Measurements from ENCODE around the gene AGTPBP1.
A peak's percentile ranks its signal among the peaks of the same experiment; 100 is the strongest.

The AGTPBP1 gene

DNA sequence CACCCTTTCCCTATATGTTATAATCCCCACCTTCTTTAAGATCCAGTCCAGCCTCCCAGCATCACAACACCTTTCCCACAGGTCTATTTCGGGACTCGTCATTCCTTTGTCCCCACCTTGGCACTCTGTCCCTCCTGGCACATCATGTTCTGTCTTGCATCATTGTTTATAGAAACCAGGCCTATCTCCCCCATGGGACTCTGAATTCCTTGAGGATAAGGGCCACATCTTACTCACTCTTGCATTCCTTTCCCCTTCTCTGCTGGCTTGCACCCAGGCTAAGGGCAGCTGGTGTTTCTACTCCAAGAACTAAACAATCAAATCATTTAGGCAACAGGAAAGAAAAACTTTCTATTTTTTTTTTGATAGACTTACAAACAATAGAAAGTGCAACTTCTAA lies 205.7 kb downstream of the AGTPBP1 start:
- peak; percentile 86 for DNase-seq

DNA sequence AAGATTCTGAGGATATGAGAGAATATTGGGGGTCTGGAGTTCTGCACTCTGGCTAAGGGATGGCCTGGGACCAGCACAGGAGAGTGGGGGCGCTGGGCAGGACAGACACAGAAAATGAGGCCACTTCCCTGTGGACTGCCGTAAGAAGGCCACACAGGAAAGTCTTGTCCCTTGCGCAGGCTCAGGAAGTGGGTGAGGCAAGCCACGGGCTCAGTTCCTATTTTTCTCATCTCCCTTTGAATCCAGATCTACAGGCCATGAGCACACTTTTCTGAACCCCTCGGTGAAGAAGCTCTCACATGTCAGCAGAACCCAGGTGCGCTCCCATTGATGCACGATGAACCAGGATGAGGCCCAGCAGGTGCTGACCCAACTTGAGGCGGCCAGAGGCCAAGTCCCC lies 207.4 kb downstream of the AGTPBP1 start:
- no peak for DNase-seq

DNA sequence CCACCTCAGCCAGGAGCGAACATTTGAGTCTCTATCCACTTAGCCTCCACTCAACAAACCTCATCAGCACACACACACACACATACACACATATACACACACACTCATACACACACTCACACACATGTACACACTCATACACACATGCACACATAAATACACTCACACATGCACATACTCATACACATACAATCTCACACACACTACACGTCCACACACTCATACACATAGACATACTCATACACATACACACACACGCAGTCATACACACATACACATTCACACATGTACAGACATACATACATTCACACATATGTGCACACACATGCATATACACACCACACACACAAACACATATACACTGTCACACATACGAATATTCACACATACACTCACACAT lies 208.2 kb downstream of the AGTPBP1 start:
- DNase-seq = no peak

DNA sequence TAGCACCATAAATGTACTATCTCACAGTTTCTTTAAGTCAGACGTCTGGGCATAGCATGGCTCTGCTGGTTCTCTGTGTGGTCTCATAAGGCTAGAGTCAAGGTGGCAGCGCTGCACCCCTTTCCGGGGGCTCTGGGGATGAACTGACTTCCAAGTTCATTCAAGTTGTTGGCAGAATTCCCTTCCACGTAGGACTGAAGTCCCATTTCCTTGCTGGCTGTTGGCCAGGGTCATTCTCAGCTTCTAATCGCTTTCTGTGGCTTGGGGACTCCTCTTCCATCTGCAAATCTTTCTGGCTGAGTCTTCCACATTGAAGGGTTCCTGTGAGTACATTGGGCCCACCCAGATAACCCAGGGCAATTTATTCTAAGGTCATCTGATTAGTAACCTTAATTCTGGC lies 211.0 kb downstream of the AGTPBP1 start:
- no peak for DNase-seq

DNA sequence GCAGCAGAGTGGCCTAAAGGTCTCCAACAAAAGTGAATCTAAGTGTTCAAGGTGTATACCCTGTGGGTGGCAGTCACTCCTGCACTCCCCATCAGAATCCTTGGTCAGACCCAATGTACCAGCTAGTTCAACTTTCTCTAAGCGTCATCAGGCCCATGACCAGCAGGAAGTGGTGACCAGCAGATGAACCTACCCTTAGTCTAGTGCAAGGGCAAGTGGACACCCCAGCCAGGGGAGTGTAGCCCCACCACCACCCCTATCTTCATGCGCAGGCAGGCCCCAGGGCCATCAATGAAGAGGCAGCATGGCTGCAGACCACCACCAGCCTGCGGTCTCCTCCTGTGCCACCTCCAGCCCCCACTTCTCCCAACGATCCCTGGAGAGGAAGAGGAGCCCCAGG lies 213.1 kb downstream of the AGTPBP1 start:
- no peak for DNase-seq

DNA sequence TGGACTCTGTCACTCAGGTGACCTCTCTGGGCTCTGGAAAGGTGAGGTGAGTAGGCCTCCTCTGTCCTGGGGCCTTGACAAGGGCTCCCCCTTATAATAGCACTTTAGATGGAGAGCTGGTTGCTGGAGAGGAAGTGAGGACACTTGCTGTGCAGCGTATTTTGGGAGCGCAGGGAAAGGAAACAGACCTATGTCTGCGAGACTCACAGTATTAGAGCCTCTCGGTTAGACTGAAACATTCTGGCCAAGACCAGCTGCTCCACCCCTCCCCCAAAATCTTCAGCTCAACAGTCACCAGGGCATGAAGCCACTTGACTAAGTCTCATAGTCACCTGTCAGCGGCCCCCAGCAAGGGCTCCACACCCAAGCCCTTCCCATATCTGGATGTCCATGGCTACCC lies 213.6 kb downstream of the AGTPBP1 start:
- no peak for DNase-seq

DNA sequence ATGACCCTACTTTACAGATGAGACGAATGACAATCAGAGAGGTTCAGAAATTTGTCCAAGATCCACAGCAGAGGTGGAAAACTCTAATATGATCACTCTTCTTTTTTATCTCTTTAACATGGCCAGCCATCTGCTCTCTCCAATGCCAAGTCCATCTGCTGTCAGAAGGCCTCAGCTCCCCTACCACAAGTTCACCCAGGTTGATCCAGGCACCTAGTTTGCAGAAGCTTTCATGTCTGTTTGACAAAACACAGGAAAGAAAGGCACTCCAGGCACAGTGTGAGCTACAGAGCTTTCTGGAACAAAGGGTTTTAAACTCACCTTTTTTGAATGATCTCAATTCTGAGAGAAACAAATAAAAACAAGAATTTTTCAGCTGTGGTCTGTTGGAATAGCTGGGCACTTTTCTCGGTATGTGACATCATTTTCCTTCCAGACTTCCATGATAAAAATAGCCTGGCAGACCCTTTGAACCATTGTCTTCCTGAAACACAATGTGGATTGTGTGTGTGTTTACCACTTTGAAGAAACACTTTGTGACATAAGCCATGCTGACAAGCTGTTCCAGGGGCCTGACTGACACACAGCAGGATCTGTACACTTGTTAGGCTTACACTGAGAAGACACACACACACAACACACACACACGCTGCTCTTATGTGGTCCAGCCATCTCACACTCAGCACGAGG lies 214.3 kb downstream of the AGTPBP1 start:
- DNase-seq = no peak

DNA sequence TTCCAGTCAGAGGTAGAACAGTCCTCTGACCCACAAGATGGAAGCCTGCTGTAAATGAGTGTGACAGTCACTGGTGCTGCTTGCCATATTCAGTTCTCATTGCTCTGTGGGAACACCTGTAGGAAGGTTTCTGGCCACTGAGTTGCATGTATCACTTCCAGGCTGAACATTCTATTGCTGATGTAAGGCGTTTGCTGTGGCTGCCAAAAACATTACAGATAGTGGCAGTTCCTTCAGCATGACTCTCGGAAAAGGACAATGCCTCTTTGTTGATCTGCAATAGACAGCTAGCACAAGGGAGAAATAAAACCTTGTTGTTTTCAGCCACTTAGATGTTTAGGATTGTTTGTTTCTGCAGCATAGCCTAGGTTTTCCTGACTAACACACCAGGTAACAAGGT lies 217.2 kb downstream of the AGTPBP1 start:
- DNase-seq = no peak

DNA sequence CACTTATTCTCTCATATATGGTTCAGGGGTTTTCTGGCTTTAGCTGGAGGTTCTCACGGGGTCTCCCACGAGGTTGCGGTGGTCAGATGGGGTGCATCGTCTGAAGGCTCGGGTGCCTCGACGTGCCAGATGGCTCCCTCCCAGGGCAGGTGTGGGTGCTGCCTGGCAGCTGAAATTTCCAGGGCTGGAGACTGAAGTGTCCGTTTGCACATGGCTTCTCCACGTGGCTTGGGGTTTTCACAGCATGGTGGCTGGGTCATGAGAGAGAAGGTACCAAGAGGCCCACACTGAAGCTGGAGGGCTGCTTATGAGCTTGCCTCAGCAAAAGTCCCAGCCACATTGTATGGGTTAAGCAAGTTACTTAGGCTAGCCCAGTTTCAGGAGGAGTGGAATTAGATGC lies 218.6 kb downstream of the AGTPBP1 start:
- DNase-seq = no peak

DNA sequence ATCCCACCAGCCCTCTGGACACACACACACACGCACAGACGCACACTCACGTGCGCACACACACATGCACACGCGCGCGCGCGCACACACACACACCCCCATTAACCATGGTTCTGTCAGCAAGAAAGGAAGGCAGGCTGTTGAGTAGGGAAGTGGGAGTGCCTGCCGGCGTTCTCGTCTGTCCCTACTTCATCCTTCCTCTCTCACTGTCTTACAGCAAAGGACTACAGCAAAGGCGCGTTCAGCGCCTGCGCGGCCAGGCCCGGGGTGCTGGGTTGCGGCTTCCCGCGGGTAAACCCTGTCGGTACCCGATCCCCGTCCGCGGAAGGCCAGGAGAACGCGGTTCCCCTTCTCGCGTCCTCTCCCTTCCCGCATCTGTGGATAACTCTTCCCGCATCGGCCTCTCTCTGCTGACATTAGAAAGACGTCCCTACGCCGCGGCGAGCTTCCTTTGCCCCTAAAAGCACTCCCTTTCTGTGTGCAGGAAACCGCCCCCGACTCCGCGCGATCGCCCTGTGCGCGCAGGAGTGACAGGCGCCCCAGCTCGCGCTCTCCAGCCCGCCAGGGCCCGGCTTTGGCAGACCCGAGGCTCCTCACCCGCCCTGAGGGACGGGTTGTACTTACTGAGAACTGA lies 219.2 kb downstream of the AGTPBP1 start:
- DNase-seq = peak; percentile 51

DNA sequence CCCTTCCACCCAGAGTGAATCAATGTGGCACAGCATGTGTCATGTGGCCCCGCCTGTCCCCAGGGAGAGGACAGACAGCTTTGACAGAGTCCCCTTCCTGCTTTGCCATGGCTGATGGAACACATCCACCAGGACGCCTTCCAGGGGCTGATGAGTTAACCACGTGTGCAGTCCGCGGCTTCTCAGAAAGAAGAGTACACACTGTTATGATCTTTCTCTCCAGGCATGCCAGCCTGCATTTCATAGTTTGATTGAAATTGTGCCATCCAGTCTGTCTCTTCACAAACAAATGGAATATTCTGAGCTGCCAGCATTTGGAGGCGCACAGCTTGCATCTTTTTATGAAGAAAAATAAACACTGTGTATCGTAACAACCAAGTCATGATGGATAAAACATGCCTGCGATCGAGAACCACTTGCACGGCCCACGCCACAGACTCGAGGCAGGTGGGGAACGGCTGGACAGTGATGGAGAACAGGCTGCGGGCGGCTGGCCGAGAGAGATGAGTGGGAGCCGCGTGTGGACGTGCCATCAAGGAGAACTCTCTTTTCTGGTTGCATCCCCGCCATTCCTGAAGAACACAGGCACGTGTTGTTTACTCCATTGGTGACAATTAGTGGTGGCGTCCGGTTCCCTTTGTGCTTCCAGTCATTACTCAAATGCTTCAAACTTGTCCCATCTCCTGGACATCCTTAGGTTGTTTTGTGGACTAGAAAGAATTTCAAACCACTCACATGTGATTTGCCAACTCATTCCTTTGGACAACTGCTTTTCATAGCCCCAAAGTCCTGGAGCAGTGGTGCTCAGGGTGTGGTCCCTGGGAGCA lies 220.2 kb downstream of the AGTPBP1 start:
- peak; percentile 34 for DNase-seq

DNA sequence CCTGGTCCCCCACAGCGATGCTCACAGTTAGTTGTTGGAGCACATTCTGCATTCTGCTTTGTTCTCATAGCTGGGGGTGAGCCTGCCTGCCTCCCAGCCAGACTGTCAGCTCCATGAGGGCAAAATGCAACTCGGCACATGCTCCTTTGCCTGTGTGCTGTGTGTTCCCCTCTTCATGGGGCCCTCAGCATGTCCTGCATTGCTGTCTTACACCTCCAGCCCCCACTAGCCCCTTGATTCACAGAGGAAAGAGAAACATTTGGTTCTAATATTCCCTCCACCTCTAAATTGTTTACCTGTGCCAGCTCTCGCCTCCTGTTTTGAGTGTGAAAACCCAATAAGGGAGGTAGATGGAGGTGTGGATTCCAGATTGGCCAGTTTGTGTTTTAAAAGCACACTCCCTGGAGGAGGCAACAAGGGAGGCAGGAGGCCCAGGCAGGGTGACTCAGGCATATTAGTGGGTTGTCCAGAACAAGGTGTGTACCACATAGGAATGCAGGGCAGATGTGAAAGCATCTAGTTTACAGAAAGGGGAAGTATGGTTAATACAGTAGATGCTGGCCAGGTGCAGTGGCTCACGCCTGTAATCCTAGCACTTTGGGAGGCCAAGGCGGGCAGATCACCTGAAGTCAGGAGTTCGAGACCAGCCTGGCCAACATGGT lies 224.6 kb downstream of the AGTPBP1 start:
- DNase-seq = no peak

DNA sequence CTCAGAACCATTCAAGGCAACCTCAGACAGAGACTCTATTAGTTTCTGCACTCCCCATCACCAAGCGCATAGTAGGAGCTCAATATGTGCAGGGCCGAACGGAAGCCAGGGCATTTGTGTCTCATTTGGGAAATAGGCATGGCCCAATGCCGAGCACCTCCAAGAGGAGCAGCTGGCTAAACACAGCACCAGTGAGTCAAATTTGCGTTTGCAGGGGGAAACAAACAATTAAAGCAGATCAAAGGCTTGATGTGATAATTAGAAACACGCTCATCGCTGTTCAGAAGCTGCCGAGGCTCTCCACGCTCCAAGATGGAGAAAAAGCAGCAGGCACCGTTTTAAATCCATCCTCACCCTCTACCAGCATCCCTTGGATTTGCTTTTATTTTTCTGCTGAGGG lies 225.3 kb downstream of the AGTPBP1 start:
- no peak for DNase-seq

DNA sequence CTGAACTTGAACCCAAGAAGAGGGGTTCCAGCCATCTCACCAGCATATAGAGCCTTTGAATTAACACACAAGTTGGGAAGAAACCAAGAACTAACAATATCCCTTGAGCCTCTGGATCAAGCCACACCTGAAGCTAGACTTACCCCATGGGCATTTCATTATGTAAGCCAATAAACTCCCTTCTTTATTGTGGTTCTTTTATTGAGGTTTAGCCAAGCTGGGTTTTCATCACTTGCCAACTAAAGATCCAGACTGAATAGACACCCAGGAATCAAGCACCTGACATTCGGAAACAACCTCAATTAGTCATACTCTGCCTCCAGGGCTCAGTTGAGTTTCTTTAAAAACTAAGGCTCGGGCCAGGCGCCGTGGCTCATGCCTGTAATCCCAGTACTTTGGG lies 226.7 kb downstream of the AGTPBP1 start:
- DNase-seq = no peak

DNA sequence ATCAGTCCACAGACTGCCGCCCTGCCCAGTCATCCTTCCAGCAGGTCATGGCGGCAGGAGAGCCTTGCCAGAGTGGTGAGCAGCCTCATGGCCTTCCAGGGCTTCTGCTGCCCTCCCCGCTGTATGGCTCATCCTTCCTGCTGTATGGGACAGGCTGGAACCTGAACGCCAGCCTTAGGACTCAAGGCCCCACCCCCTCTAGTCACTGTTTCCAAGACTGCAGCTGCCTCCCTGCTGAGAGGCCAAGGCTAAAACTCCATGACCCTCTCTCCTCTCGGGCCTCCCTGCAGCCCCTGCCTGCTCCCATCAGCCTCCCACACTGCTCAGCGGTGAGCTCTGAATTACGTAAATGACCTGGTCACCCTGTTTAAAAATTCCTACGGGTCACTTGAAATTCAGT lies 227.5 kb downstream of the AGTPBP1 start:
- no peak for DNase-seq

DNA sequence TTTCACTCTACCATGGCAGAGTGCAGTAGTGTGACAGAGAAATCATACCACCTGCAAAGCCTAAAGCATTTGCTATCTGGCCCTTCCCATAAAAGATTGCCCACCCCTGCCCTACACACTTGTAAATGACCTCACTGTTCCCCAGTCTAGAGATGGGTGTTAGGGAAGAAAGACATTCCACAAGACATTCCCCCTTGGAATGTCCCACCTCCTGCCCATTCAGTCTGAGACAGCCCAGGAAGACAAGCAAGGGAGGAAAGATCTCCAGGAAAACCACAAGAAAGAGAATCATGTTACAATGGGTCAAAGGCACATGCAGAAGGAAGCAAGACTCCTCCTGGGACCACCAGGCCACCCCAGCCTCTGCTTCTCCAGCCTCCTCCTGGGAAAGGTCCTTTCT lies 230.0 kb downstream of the AGTPBP1 start:
- DNase-seq = no peak

DNA sequence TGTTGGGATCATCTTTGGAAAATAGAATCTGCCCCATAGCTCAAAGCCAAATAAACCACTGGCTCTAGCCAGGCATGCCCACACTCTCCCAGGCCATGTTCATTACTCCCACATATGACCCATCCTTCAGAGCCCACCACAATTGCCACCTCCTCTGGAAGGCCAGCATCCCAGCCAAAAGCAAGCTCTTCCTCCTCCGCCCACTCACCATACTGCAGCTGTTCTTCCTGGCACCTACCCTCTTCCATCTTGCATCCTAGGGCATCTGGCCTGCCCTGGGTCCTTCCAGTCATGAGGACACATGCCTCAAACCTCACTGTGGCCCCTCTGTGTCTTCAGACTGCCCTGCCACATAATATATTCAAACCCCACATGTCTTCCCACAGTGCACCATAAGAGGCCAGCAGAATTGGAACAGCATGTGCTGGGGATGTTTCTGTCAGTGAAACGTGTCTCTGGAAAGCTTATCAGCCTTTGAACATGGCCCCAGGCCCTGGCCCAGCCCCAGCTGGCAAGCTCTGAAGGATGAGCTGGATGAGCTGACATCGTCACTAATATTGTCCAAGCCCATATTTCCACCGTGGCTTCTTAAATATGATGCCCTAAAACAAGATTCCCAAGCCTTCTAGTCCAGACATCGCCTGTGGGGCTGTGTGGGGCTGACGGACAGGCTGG lies 230.8 kb downstream of the AGTPBP1 start:
- no peak for DNase-seq

DNA sequence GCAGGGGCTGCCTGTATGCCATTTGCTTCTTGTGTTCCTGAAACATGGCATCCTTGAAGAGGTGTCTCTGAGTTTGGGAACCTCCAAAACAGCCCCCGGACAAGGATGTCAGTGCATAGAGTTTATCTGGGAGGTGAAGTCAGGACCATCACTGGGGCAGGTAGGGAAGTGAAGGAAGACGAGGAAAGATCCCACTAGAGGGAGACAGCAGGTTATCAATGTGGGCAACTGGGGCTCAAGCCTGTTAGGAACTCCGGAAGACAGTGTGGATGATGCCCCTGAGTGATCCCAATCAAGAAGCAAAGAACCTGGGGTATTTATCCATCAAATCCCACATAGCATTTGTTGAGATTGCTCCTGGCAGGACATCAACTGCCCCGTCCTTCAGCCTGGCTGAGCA lies 233.1 kb downstream of the AGTPBP1 start:
- DNase-seq = no peak

DNA sequence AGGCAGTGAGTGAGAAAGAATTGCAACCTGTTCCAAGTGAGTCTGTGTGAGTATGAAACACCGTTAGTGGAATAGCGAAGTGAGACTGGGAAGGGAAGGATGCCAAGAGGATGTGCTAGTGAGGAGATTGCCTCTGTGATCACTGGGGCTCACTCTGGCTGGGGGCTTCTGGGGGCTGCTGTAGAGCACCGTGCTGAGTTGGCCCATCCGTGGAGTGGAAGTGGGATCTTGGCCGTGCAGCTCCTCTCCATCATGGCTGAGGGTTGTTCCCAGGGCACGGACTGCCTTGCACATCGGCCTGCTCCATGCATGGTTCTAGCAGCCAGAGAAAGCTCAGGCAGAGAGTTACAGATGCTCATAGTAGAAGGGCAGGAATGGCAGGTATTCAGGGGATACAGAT lies 236.1 kb downstream of the AGTPBP1 start:
- no peak for DNase-seq

DNA sequence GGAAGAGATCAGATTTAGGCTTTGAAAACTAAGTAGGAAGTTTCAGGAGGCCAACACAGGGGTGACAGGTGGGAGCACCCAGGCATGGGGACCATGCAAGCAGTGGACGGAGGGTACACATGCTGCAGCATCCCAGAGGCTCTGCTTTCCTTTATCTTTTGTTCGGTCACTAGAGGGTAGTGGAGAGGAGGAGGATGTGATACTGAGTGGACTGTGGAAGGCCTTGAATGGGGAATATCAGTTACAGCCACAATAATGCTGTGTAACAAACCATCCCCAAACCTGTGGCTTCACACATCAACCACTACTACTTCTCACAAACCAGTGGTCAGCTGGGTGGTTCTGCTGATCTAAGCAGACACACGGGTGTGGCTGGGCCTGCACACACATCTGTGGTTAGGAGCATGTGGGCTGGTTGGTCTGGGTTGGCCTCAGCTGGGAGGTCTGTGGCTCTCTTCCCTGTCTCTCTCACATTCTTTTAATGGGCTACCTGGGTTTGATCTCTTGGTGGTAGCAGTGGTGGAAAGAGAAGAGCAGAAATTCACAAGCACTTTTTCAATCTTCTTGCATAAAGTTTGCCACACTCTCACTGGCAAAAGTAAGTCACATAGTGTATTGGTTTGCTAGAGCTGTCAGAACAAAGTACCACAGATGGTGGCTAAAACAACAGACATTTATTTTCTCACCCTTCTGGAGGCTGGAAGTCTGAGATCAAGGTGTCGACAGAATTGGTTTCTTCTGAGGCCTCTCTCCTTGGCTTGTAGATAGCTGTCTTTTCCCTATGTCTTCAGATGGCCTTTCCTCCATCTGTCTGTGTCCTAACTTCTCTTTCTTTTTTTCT lies 238.7 kb downstream of the AGTPBP1 start:
- peak; percentile 4 for DNase-seq

DNA sequence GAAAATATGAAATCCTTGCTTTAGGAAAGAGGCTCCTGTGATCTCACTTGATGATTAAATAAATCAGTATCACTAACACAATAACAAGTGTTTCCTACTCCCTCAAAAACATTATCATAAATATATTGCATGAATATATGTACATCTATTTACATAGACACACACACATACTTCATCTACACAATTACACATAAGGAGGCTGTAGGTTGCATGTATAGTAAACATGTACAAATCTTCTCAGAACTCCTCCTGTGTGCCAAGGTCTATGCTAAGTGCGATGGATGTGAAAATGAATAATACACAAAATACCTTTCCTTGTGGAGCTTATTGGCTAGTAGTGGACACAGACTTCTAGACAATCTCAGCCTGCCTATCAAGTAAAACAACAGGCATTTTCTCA lies 239.9 kb downstream of the AGTPBP1 start:
- no peak for DNase-seq

DNA sequence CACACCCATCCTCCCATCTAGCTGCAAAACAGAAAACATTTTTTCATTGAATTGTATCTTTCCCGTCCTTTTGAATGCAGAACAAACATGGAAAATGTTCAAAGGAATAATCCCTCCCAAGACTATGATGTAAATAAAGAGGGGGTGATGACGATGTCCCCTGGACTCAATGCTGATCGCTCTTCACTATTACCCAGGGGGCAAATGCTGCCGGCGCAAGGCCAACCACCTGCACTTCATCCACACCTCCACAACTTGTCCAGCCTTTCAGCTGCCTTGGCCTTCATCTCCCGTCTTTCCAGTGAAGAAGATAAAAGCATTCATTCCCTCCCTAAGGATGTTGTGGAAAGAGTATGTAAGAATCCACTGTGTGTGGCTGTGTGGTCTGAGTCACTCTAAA lies 240.3 kb downstream of the AGTPBP1 start:
- DNase-seq = no peak

Measured in fibroblast of skin of scalp (primary cell).